GM12801 (cell line): ENCODE measurements around the gene NUP50.

Experiments used
- CTCF ChIP-seq: IDR thresholded peaks from one replicate; pipeline ENCODE4 v1.5.1; 2011; ENCODE audit warnings: control low read depth; ENCODE audit not compliant: insufficient read length; ENCODE audit errors: extremely low read depth

The NUP50 gene

GRCh38 chr22:45163451-45164269, at the start of gene NUP50:
TSS of gene NUP50 (plus strand) at chr22:45163925. CDS start at chr22:45168178, 4,253 bp downstream.
- no peak for TF ChIP-seq CTCF

DNA sequence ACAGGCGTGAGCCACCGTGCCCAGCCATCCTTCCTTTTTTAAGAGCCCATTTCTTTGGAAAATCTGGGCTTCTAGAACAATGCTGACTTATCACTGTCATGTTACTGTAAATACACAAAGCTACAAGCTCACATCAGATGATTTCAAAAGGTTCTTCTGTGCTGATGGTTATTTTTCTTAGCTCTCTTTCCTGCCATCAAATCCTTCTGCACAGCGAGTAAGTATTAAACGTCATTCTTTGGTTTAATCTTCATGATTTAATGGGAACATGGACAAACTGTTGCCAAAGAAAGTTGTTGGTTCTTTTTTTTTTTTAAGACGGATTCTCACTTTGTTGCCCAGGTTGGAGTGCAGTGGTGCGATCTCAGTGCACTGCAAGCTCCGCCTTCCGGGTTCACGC, 43.3 kb upstream of the NUP50 start:
- no peak for TF ChIP-seq CTCF

DNA sequence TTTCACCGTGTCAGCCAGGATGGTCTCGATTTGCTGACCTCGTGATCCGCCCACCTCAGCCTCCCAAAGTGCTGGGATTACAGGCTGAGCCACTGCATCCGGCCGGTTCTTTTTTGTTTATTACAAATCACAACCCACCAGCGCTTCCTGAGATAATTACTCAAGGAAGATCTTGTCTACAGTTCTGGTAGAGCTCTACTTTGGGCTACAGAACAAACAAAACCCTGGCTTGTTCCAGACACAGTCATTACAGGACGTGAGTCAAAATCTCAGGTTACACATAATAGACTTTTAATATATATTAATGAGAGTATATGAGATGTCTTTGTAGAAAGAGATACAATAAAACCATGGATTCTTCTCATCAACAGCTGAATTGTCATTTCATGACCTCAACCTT, 42.8 kb upstream of the NUP50 start:
- TF ChIP-seq CTCF = no peak

- TF ChIP-seq CTCF = no peak
These were observed 39.4 kb upstream of the NUP50 start for GRCh38 chr22:45124176-45124847.

GRCh38 chr22:45125188-45125587, 38.5 kb upstream of the NUP50 start:
- no peak for TF ChIP-seq CTCF

- no peak for TF ChIP-seq CTCF
These were observed 35.9 kb upstream of the NUP50 start for GRCh38 chr22:45127866-45128265.

DNA sequence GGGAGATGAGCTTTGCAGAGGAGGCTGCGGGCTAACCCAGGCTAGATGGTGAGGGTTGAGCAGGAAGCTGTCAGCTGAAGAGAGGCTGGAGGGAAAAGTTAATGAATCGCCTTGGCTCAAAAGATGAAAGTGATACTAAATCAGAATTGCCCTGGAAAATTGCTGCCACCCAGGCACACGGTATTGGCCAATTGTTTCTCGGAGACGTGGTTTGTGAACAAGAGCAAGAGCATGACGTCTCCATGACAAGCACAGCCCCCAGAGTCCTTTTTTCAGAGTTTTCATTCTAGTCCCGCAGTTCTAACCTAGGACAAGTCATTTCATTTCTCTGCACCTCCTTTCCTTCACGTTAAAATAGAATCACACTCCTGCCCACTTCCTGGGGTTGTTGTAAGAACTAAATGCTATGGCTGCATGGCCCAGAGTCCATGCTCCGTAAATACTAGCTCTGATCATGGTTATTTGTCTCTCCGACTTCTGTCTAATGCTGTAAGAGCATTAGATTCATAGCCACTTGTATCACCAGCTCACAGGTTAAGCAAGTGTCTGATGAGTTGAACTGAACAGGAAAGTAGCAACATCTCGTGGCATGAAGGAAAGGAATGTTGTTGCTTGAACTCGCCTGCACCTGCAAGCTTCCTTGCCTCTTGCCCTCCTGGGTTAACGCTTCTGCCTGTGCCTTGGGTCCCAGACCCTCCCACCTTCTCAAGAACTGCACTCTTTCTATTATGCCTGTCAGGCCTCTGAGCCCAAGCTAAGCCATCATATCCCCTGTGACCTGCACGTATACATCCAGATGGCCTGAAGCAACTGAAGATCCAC, 33.8 kb upstream of the NUP50 start:
- no peak for TF ChIP-seq CTCF
